ENCODE data around the gene GNGT2. TPM values are rescaled to one million over a fixed set of nuclear protein-coding genes. Genes with fewer than 3 reads are reported as not detected.
"Not testable (repeated sequence)": the region's sequence is repeated elsewhere in the genome, so short reads cannot be mapped to it uniquely, and the experiment has no call there.

Gene GNGT2
- total RNA-seq, 1 donor from 2014 or later: 0.86 TPM

DNA sequence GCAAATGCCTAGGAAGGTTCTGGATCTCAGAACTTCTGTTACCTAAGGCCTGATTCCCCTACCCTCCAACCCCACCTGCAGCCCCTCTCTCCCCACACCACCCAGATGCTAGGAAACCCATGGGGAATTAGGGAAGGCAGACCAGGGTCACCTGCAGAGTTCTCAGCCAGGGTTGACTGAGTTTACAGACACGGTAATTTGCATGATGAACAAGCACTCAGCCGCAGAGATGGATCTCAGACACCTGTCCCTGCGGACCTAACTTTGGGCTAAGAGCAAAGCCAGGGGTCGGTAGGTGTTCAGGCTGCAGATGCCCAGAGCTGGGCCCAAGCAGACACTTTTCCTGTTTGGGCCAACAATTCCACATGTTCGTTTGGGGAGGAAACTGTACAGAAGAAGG, 3.0 kb upstream of the GNGT2 start:
- DNase-seq (ENCODE audit: low read depth, low spot score): no peak

- no peak for DNase-seq (ENCODE audit: low read depth, low spot score)
Measured at GRCh38 chr17:49209061-49209571, 1.3 kb downstream of the GNGT2 start.

DNA sequence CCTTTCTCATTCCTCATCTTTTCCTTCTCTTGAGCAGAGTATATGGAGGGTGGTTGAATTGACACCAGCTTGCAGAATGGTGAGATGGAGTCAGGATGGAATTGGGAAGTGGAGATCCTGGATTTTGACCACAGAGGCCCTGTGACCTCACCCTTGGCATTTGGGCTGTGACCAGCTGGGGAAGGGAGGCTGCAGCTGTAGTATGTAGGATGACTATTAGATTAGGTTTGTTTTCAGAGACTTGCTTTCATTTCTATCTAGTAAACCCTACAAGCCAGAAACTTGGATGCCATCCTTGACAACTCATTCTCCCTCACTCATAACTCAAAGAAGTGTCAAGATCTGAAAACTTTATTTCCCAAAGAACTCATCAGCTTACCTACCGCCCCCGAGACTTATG, 5.9 kb downstream of the GNGT2 start:
- no peak for DNase-seq (ENCODE audit: low read depth, low spot score)

GRCh38 chr17:49203796-49204195, 6.6 kb downstream of the GNGT2 start:
- DNase-seq (ENCODE audit: low read depth, low spot score): no peak

DNA sequence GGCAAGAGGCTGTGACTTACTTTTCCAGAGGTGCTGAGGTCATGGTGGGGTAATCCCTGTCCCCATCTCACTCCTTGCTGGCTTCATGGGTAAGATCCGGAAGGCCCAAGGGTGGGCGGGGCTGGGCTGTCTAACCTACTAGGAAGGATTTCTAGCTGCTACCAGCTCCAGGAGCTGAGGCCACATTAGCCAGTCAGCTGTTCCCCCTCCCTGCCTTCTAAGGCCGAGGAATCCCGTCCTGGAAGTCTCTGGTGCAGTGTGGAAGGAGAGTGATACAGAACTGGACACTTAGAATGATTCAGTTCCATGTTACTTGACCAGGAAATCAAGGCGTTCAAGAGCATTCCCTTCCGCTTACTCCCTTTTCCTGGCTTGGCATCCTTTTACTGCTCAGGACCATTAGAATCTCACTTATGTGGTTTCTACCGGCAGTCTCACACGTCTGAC, 8.9 kb downstream of the GNGT2 start:
- DNase-seq (ENCODE audit: low read depth, low spot score): no peak

DNA sequence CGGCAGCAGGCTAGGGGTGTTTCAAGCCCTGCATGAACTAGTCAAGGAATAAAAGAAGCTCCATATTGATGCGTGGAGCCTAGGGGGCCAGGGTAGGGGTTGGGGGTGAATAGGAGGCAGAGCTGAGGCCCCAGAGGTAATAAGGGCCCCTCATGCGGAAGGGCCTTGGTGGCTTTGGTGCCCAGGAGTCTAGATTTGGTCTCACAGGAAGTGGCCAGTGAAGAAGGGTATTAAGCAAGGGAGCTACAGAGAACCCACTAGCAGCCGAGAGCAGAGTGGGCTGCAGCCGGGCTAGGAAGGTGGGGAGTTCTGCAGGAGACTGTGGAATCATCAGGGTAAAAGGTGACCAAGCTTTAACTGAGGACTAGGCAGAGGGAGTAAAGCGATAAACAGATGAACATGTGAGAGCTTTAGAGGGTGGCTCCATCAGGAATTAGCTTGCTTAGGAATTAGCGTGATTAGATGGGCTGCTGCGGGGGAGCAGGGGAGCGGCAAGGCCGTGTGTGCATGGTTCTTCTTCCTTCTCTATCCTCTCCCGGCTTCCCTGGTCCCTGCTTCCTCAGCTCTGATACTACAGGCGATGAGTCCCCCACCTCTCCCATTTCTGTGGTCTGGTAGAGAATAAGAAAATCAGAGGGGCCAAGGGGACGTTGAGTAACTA, 9.8 kb downstream of the GNGT2 start:
- DNase-seq (ENCODE audit: low read depth, low spot score): no peak

DNA sequence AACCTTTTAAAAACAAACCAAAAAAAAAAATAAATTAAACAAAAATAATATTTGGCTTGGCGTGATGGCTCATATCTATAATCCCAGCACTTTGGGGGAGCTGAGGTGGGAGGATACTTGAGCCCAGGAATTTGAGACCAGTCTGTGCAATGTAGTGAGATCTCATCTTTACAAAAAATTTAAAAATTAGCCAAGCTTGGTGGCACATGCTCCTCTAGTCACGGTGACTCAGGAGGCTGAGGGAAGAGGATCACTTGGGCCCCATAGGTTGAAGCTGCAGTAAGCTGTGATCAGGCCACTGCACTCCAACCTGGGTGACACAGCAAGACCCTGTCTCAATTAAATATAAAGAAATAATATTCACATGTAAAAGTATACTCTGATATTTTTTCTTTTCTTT, 12.2 kb downstream of the GNGT2 start:
- DNase-seq (ENCODE audit: low read depth, low spot score): no peak

DNA sequence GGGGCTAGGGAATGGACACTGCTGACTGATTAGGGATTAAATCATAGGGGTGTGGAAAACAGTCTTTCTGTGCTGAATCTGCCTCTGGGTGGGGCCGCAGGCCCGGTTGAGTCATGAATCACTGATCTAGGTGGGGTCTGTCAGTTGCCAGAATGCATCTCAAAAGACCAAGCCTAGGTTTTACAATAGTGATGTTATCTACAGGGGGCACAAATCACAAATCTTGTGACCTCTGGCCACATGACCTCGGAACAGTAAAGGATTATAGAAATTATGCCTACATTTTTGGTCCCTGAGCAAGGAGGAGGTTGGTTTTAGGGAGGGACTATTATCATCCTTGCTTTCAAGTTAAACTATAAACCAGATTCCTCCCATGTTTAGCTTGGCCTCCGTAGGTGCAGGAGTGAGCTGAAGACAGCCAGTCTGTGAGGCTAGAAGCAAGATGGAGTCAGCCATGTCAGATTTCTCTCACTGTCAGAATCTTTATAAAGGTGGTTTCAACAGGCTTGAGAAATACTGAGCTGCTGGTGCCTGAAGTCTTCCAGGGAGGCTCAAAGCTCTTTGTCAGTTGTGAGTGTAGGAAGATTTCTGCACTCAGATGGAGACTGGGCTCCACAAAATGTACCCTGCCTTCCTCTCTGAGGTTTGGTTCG, 12.9 kb downstream of the GNGT2 start:
- no peak for DNase-seq (ENCODE audit: low read depth, low spot score)

DNA sequence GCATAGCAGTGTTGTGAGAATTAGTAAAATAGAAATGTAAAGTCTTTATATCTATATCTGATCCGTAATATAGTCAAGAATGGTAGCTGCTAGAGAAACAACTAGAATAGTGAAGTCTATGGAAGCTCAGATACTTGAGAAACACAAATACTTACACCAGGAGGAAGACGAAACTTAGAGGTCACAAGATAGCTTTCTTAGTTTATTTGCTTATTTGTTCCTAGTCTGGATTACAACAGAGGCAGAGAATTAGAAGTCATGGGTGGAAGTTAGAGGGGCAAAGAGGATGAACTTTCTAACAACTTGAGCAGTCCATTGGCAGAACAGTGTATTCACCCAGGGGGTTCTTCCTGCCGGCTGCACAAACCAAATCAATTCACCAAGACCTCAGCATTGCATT, 13.9 kb downstream of the GNGT2 start:
- no peak for DNase-seq (ENCODE audit: low read depth, low spot score)

DNA sequence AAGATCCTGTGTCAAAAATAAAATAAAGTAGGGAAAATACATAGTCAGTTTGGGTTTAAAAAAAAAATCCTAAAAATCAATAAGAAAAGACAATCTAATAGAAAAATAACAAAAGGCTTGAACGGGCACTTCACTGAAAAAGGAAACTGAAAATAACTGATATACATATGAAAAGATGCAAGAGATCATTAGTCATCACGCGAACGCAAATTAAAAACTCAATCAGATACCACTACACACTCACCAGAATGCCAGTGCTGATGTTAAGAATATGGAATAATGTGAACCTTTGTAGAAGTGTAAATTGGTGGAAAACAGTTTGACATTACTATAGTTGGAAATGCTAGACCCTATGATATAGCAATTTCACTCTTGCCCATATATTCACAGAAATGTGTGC, 14.6 kb downstream of the GNGT2 start:
- no peak for DNase-seq (ENCODE audit: low read depth, low spot score)

- no peak for DNase-seq (ENCODE audit: low read depth, low spot score)
Measured at GRCh38 chr17:49194297-49194607, 16.1 kb downstream of the GNGT2 start.

DNA sequence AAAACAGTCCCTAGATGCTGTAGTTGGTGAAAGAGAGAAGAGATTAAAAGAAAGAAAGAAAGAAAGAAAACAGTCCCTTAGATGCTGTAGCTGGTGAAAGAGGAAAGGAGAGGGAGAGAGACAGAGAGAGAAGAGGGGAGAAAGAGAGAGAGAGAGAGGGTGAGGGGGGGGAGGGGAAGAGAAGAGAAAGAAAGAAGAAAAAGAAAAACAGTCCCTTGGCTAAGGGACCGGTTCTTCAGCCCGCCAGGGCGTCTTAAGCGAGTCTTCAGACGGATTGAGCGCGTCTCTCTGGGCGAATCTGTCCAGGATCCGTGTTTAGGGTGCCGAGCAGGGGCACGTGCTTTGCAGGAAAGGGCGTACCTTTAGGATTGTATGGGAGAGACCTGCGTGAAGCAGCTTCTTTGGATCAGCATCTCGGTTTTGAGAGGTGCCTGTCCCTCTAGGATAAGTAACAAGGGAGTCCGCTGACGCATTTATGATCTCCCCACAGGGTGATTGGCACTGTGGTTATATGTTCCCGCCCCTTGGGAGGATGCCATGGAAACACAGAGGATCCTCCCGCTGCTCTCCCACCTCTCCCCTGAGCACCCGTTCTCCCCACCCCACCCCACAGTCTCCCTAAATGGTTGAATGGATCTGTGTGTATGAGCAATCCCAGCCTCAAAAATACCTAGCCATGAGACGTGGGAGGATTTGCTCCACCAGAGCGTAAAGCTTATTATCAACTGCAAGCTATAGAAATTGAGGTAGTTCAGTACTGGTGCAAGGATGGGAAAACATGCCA, 16.7 kb downstream of the GNGT2 start:
- DNase-seq (ENCODE audit: low read depth, low spot score): no peak

DNA sequence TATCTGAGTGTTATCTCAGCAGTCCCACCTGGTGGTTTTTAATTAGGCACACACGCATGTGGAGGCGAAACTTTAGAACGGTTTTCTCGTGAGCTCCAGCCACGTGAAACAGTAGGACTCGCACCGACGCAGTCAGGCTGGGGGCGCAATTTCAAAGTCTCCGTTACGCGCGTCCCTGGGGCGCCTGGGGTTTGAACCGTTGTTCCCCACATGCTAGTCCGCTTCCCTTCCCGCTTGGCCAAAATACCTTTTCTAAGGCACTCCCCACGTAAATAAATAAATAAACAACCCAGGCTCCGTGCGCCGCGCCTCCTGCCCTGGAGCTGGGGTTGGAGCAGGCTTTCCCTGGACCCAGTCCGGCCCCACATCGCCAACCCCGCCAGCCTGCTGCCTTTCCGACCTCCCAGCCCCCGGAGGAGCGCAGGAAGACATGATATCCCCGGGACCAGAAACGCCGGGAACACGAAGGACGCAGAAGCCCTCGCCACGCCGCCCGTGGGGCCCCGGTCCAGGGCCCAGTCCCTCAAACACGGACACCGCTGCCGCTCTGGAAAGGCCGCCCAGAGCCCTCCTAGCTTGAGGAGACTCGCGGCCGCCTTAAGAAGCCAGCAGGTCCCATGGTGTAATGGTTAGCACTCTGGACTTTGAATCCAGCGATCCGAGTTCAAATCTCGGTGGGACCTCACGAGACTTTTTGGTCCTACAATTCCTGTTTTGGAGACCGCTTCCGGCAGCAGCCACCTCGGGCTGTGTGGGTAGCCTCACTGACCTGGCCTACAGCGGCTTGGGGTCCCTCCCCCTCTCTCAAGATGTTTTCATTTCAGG, 18.2 kb downstream of the GNGT2 start:
- no peak for DNase-seq (ENCODE audit: low read depth, low spot score)

- DNase-seq (ENCODE audit: low read depth, low spot score): no peak
Measured at GRCh38 chr17:49191409-49191916, 18.9 kb downstream of the GNGT2 start.

GRCh38 chr17:49190932-49191331, 19.4 kb downstream of the GNGT2 start:
- DNase-seq (ENCODE audit: low read depth, low spot score): no peak

GRCh38 chr17:49187301-49187700, 23.1 kb downstream of the GNGT2 start:
- no peak for DNase-seq (ENCODE audit: low read depth, low spot score)

GRCh38 chr17:49185381-49185780, 25.0 kb downstream of the GNGT2 start:
- not testable (repeated sequence) for DNase-seq (ENCODE audit: low read depth, low spot score)

GRCh38 chr17:49184522-49184921, 25.9 kb downstream of the GNGT2 start:
- DNase-seq (ENCODE audit: low read depth, low spot score): not testable (repeated sequence)

- DNase-seq (ENCODE audit: low read depth, low spot score): no peak
Measured at GRCh38 chr17:49183801-49184200, 26.6 kb downstream of the GNGT2 start.

DNA sequence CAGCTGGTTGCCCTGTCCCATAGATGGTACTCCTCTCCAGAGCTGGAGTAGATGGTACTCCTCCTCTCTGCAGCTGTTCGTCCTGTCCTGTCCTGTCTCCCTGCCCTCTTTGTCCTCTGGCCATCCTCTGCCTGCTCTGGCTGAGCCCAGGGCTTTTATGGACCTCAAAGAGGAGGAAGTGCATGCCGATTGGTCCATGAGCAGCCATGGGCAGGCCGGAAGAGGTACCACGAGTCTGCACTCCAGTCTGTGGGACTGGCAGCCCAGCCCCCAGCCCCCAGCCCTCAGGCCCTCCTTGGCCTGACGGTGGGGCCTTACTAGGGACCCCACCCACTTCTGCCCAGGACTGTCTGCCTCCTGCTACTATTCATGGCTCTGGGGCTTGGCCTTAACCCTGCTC, 27.0 kb downstream of the GNGT2 start:
- no peak for DNase-seq (ENCODE audit: low read depth, low spot score)

- no peak for DNase-seq (ENCODE audit: low read depth, low spot score)
Measured at GRCh38 chr17:49180998-49181635, 29.3 kb downstream of the GNGT2 start.
